Tibial artery (tissue), 4 donors: ENCODE data around the gene KRT77.

Experiments
- DNase-seq, 2 donors: peaks; one replicate each; pipeline ENCODE4 v3.0.0-alpha.2; 2019
- H3K27ac ChIP-seq, 2 donors: fragments of 200-600 bp; sonication (generic) in 1 of 2; 1 replicate in 1 of 2; 2 replicates in 1 of 2; pipeline ENCODE4 v1.5.1; 2018 to 2019; ENCODE audit warnings: mild to moderate bottlenecking in 1 of 2
- H3K27me3 ChIP-seq, 2 donors: fragments of 200-600 bp; sonication (generic) in 1 of 2; one replicate each; pipeline versions ENCODE4 v1.5.1 to v1.6.0; 2016 to 2019
- H3K36me3 ChIP-seq, 3 donors: fragments of 200-600 bp; sonication (generic) in 2 of 3; one replicate each; pipeline ENCODE4 v1.5.1; 2016 to 2019; ENCODE audit warnings: mild to moderate bottlenecking in 2 of 3
- H3K4me1 ChIP-seq, 4 donors: fragments of 200-600 bp; sonication (generic) in 2 of 4; 1 replicate in 3 of 4; 2 replicates in 1 of 4; pipeline ENCODE4 v1.5.1; 2016 to 2019
- H3K4me3 ChIP-seq, 2 donors: fragments of 200-600 bp; sonication (generic) in 1 of 2; 1 replicate in 1 of 2; 2 replicates in 1 of 2; pipeline ENCODE4 v1.5.1; 2018 to 2019; ENCODE audit warnings: mild to moderate bottlenecking in 2 of 2
- H3K9me3 ChIP-seq, 3 donors: fragments of 200-600 bp; sonication (generic) in 1 of 3; one replicate each; pipeline ENCODE4 v1.5.1; 2016 to 2019
- intact Hi-C: fragments of 100-400 bp; cut with DNase I; formaldehyde crosslinking; loops from one replicate; pipeline ENCODE4 v1.15.0; 2023; ENCODE audit warnings: low total_unique reads
- TF ChIP-seq, protein P1 (sequence below), 2 experiments: fragments of 200-600 bp in 1 of 2; fragments of 450-650 bp in 1 of 2; IDR thresholded peaks; one replicate each; pipeline ENCODE4 v1.5.1; 2017 to 2019; ENCODE audit warnings: antibody characterized with exemption in 2 of 2, mild to moderate bottlenecking in 1 of 2, moderate library complexity in 1 of 2

KRT77 gene

DNA sequence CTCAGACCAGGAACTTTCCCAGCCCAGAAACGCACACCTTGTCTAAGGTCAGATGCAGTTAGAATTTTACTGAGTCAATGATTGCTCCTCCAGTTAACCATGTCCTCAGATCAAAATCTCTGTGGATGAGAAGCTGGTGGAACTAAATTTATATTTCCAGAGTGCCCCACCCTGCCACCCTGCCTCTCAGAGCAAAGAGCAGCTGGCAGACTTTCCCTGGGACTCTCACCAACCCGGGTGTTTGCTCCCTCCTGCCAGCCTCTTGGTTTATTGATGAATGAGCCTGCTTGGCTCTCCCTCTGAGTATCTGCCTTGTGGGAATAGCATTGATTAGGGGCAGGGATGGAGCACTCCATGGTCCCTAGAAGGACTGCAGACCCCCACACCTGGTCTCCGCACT is 17.3 kb downstream of the KRT77 start:
- H3K27ac ChIP-seq, result no peak overlapping the region
- peaks cover 0 to 8% (median 3%) of the 10 kb centered on the region in 4 donors for H3K4me1 ChIP-seq
- intact Hi-C loops, result no loop called here
- H3K9me3 ChIP-seq, result no peaks in the 10 kb centered on the region
- no peak for DNase-seq
- no peak overlapping the region for H3K4me3 ChIP-seq
- TF ChIP-seq, protein P1, sequence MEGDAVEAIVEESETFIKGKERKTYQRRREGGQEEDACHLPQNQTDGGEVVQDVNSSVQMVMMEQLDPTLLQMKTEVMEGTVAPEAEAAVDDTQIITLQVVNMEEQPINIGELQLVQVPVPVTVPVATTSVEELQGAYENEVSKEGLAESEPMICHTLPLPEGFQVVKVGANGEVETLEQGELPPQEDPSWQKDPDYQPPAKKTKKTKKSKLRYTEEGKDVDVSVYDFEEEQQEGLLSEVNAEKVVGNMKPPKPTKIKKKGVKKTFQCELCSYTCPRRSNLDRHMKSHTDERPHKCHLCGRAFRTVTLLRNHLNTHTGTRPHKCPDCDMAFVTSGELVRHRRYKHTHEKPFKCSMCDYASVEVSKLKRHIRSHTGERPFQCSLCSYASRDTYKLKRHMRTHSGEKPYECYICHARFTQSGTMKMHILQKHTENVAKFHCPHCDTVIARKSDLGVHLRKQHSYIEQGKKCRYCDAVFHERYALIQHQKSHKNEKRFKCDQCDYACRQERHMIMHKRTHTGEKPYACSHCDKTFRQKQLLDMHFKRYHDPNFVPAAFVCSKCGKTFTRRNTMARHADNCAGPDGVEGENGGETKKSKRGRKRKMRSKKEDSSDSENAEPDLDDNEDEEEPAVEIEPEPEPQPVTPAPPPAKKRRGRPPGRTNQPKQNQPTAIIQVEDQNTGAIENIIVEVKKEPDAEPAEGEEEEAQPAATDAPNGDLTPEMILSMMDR (IDR thresholded peaks at IDR 0.05), result no peak
- no peaks in the 10 kb centered on the region for H3K36me3 ChIP-seq
- peaks cover 0 to 65% of the 10 kb centered on the region in 2 donors for H3K27me3 ChIP-seq

DNA sequence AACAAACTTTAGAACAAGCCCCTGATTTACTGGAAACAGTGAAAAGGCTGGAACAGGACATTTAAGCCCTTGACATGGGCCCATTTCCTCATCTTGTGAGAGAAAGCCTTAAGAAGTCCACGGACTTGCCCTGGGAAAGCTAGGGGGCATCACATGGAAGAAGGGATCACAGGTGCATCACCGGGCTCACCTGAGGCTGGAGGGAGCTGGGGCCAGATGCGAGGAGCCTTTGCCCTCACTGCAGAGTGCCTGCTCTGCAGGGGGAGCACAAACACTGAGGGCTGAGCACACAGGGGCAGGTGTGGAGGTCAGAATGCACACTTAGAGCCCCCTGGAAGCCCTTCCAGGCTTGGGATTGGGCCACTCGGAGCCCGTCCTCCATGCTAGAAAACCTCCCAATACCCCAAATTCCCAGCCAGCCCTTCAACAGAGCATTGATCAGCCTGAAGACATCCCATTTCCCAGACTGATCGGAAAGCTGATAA is 17.9 kb downstream of the KRT77 start:
- no peak overlapping the region for H3K4me3 ChIP-seq
- peaks cover 0 to 2% (median 0%) of the 10 kb centered on the region in 4 donors for H3K4me1 ChIP-seq
- intact Hi-C loops, result no loop called here
- DNase-seq, result no peak
- H3K27ac ChIP-seq, result no peak overlapping the region
- TF ChIP-seq, protein P1 (IDR thresholded peaks at IDR 0.05), result no peak
- no peaks in the 10 kb centered on the region for H3K36me3 ChIP-seq
- no peaks in the 10 kb centered on the region for H3K9me3 ChIP-seq
- H3K27me3 ChIP-seq, result peaks cover 0 to 59% of the 10 kb centered on the region in 2 donors

DNA sequence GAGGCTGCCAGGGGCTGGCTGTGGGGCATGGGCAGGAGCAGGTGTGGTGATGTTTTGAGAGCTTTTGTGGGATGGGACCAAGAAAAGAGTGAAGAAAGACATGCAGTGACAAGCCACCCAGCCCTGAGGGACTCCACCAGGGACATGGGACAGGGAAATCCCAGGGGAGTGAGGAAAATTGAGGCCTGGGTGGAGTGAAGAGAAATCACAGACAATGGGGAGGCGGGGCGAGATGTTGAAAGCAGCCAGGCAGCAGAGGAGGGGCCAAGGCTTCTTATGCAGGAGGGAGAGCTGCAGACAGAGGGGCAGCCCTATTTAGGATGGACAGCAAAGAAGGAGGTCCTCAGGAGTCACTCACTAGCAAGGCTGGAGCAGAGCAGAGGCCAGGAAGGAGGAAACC is 18.9 kb downstream of the KRT77 start:
- H3K4me1 ChIP-seq, result no peaks in the 10 kb centered on the region
- no peaks in the 10 kb centered on the region for H3K9me3 ChIP-seq
- H3K4me3 ChIP-seq, result no peak overlapping the region
- H3K27ac ChIP-seq, result no peak overlapping the region
- H3K36me3 ChIP-seq, result no peaks in the 10 kb centered on the region
- DNase-seq, result no peak
- H3K27me3 ChIP-seq, result peaks cover 0 to 49% of the 10 kb centered on the region in 2 donors
- TF ChIP-seq, protein P1 (IDR thresholded peaks at IDR 0.05), result no peak
- intact Hi-C loops, result no loop called here

DNA sequence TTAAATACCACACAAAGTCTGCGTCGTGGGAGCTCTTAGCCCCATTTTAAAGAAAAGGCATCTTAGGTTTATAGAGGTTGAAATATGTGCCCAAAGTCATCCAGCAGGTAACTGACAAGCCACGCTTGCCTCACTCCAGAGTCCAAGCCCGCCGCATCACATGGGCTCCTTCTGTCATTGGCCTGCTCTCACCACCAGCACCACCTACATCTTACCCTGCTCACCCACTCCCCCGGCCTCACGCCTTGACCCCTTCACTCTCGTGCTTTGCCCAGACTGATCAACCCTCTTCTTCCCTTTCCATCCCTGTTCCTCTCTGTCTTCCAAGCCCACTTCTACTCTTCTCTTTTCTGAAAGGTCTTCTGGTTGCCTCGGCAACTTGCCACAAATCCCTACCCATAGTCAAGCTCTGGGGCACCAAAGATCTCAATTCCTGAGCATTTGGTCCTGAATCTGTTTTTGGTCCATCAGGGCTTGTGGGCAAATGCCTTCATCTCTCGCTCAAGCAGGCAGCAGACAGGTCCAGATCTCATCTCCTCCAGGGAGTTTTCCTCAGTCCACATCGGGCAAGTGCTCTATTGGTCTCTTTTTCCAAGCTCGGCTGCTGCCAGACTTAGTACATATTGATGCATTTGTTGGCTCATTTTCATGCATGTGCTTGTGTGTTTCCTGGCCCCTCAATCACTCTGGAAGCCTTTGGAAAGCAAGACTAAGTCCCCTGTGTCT is 19.6 kb downstream of the KRT77 start:
- Histone ChIP-seq H3K36me3 (no peaks in the 10 kb centered on the region), H3K4me1 (no peaks in the 10 kb centered on the region), H3K9me3 (no peaks in the 10 kb centered on the region), H3K27ac (no peak overlapping the region), H3K4me3 (no peak overlapping the region), H3K27me3 (peaks cover 0 to 44% of the 10 kb centered on the region in 2 donors)
- TF ChIP-seq, protein P1 (IDR thresholded peaks at IDR 0.05), result no peak
- intact Hi-C loops, result no loop called here
- no peak for DNase-seq

DNA sequence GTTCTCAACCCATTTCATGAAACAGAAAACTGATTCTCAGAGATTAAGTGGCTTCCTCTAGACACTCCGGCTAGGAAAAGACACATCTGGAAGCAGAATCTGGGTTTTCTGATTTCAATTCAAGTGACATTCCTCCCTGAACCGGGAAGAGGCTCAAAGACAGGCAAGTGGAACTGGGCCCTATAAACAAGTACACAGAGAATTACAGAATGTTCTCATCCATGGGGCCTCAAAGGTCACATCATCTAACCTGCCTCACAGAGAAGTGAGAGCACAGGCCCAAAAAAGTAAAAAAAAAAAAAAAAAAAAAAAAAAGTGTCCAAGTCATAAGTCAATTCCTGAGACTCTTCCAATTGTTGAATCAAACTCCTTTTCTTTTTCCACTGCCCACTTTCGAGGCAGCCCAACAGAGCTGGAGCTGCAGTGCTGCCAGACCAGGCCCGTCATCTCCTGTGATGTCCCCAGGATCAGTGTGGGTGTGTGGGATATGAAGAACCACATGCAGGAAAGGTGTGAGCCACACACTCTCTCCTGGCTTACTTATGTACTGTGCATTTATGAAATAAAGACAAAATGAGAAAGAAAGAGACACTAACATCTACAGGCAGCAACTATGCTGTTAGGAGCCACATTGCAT is 20.3 kb downstream of the KRT77 start:
- peaks cover 0 to 37% of the 10 kb centered on the region in 2 donors for H3K27me3 ChIP-seq
- intact Hi-C loops, result no loop called here
- no peak overlapping the region for H3K27ac ChIP-seq
- H3K36me3 ChIP-seq, result no peaks in the 10 kb centered on the region
- H3K9me3 ChIP-seq, result no peaks in the 10 kb centered on the region
- H3K4me3 ChIP-seq, result no peak overlapping the region
- DNase-seq, result no peak
- H3K4me1 ChIP-seq, result no peaks in the 10 kb centered on the region
- TF ChIP-seq, protein P1 (IDR thresholded peaks at IDR 0.05), result no peak
